IPS-15b (cell line): ENCODE data around the gene YIPF1.

Experiments used
- H3K27me3 ChIP-seq: one replicate; pipeline ENCODE4 v1.6.1; 2013; ENCODE audit warnings: low read length; ENCODE audit not compliant: control insufficient read depth, insufficient read depth
- H3K36me3 ChIP-seq: one replicate; pipeline ENCODE4 v1.6.1; 2013; ENCODE audit warnings: low read length; ENCODE audit not compliant: control insufficient read depth, insufficient read depth
- H3K4me1 ChIP-seq: one replicate; pipeline ENCODE4 v1.6.1; 2013; ENCODE audit warnings: mild to moderate bottlenecking, low read length; ENCODE audit not compliant: control insufficient read depth, insufficient read depth
- H3K4me3 ChIP-seq: one replicate; pipeline ENCODE4 v1.5.1; 2013; ENCODE audit warnings: low read depth, low read length
- H3K9ac ChIP-seq: one replicate; pipeline ENCODE4 v1.6.1; 2013; ENCODE audit warnings: low read depth, mild to moderate bottlenecking, low read length
- H3K9me3 ChIP-seq: one replicate; pipeline ENCODE4 v1.6.1; 2013; ENCODE audit warnings: mild to moderate bottlenecking, low read length; ENCODE audit not compliant: control insufficient read depth, insufficient read depth

Gene YIPF1

GRCh38 chr1:53913352-53914033, 23.9 kb upstream of the YIPF1 start:
- H3K9ac ChIP-seq = no peak overlapping the region
- no peaks in the 10 kb centered on the region for H3K36me3 ChIP-seq
- no peak overlapping the region for H3K4me3 ChIP-seq
- H3K27me3 ChIP-seq = no peaks in the 10 kb centered on the region
- H3K4me1 ChIP-seq = peaks cover 20% of the 10 kb centered on the region
- H3K9me3 ChIP-seq = no peaks in the 10 kb centered on the region

GRCh38 chr1:53911442-53911841, 21.8 kb upstream of the YIPF1 start:
- Histone ChIP-seq H3K4me3 (no peak overlapping the region), H3K9me3 (no peaks in the 10 kb centered on the region), H3K27me3 (no peaks in the 10 kb centered on the region), H3K9ac (no peak overlapping the region), H3K4me1 (peaks cover 20% of the 10 kb centered on the region), H3K36me3 (no peaks in the 10 kb centered on the region)

- H3K4me3 ChIP-seq = no peak overlapping the region
- H3K9ac ChIP-seq = no peak overlapping the region
- H3K27me3 ChIP-seq = no peaks in the 10 kb centered on the region
- no peaks in the 10 kb centered on the region for H3K36me3 ChIP-seq
- H3K4me1 ChIP-seq = peaks cover 17% of the 10 kb centered on the region
- no peaks in the 10 kb centered on the region for H3K9me3 ChIP-seq
Observed at GRCh38 chr1:53909946-53910345, 20.3 kb upstream of the YIPF1 start.

- H3K9me3 ChIP-seq = no peaks in the 10 kb centered on the region
- no peak overlapping the region for H3K4me3 ChIP-seq
- no peak overlapping the region for H3K9ac ChIP-seq
- H3K27me3 ChIP-seq = no peaks in the 10 kb centered on the region
- no peaks in the 10 kb centered on the region for H3K4me1 ChIP-seq
- H3K36me3 ChIP-seq = no peaks in the 10 kb centered on the region
Observed at GRCh38 chr1:53906121-53906520, 16.5 kb upstream of the YIPF1 start.

- H3K9ac ChIP-seq = no peak overlapping the region
- H3K9me3 ChIP-seq = no peaks in the 10 kb centered on the region
- no peaks in the 10 kb centered on the region for H3K27me3 ChIP-seq
- no peaks in the 10 kb centered on the region for H3K36me3 ChIP-seq
- H3K4me3 ChIP-seq = no peak overlapping the region
- no peaks in the 10 kb centered on the region for H3K4me1 ChIP-seq
Observed at GRCh38 chr1:53905509-53905908, 15.9 kb upstream of the YIPF1 start.

GRCh38 chr1:53902235-53903138, 12.9 kb upstream of the YIPF1 start:
- Histone ChIP-seq H3K27me3 (no peaks in the 10 kb centered on the region), H3K36me3 (no peaks in the 10 kb centered on the region), H3K4me3 (no peak overlapping the region), H3K4me1 (no peaks in the 10 kb centered on the region), H3K9me3 (no peaks in the 10 kb centered on the region), H3K9ac (no peak overlapping the region)

- H3K9me3 ChIP-seq = no peaks in the 10 kb centered on the region
- H3K4me3 ChIP-seq = no peak overlapping the region
- H3K27me3 ChIP-seq = no peaks in the 10 kb centered on the region
- no peak overlapping the region for H3K9ac ChIP-seq
- H3K36me3 ChIP-seq = no peaks in the 10 kb centered on the region
- no peaks in the 10 kb centered on the region for H3K4me1 ChIP-seq
Observed at GRCh38 chr1:53899708-53900107, 10.1 kb upstream of the YIPF1 start.

GRCh38 chr1:53899206-53899628, 9.6 kb upstream of the YIPF1 start:
- H3K4me1 ChIP-seq = no peaks in the 10 kb centered on the region

GRCh38 chr1:53896635-53897229, 7.1 kb upstream of the YIPF1 start:
- Histone ChIP-seq H3K9ac (no peak overlapping the region), H3K9me3 (no peaks in the 10 kb centered on the region), H3K27me3 (no peaks in the 10 kb centered on the region), H3K4me3 (no peak overlapping the region), H3K4me1 (no peaks in the 10 kb centered on the region), H3K36me3 (no peaks in the 10 kb centered on the region)

More at GRCh38 chr1:53899206-53899628, 9.6 kb upstream of the YIPF1 start:
- no peak overlapping the region for H3K4me3 ChIP-seq
- no peaks in the 10 kb centered on the region for H3K9me3 ChIP-seq
- no peaks in the 10 kb centered on the region for H3K27me3 ChIP-seq
- no peaks in the 10 kb centered on the region for H3K36me3 ChIP-seq
- H3K9ac ChIP-seq = no peak overlapping the region

- H3K9me3 ChIP-seq = no peaks in the 10 kb centered on the region
- no peaks in the 10 kb centered on the region for H3K36me3 ChIP-seq
- no peak overlapping the region for H3K9ac ChIP-seq
- no peak overlapping the region for H3K4me3 ChIP-seq
- no peaks in the 10 kb centered on the region for H3K4me1 ChIP-seq
- no peaks in the 10 kb centered on the region for H3K27me3 ChIP-seq
Observed at GRCh38 chr1:53895421-53895820, 5.8 kb upstream of the YIPF1 start.

GRCh38 chr1:53894644-53895043, 5.0 kb upstream of the YIPF1 start:
- Histone ChIP-seq H3K4me1 (no peaks in the 10 kb centered on the region), H3K27me3 (no peaks in the 10 kb centered on the region), H3K36me3 (no peaks in the 10 kb centered on the region), H3K4me3 (no peak overlapping the region), H3K9ac (no peak overlapping the region), H3K9me3 (no peaks in the 10 kb centered on the region)
